ENCODE measurements around the gene PDXP.

PDXP gene

GRCh38 chr22:37629928-37630327, 28.6 kb upstream of the PDXP start:
- DNase-seq: no peak

GRCh38 chr22:37630839-37631435, 27.6 kb upstream of the PDXP start:
- DNase-seq: no peak

GRCh38 chr22:37631448-37632173, 26.9 kb upstream of the PDXP start:
- DNase-seq: no peak

- DNase-seq: no peak
Measured at GRCh38 chr22:37632174-37633088, 26.1 kb upstream of the PDXP start.

GRCh38 chr22:37633089-37633624, 25.4 kb upstream of the PDXP start:
- no peak for DNase-seq

- peak; percentile 81 for DNase-seq
Measured at GRCh38 chr22:37633625-37634416, 24.7 kb upstream of the PDXP start.

- DNase-seq: peak; percentile 38
Measured at GRCh38 chr22:37634417-37634924, 24.1 kb upstream of the PDXP start.

GRCh38 chr22:37635157-37635556, 23.4 kb upstream of the PDXP start:
- no peak for DNase-seq

GRCh38 chr22:37636186-37636948, 22.2 kb upstream of the PDXP start:
- peak; percentile 32 for DNase-seq

- no peak for DNase-seq
Measured at GRCh38 chr22:37636949-37637273, 21.6 kb upstream of the PDXP start.

- DNase-seq: peak; percentile 45
Measured at GRCh38 chr22:37638391-37639069, 20.0 kb upstream of the PDXP start.

- DNase-seq: peak; percentile 71
Measured at GRCh38 chr22:37639070-37639760, 19.3 kb upstream of the PDXP start, which contains the start of gene SH3BP1. Gene SH3BP1 (plus strand): TSS chr22:37639669. CDS start chr22:37639788, 119 bp downstream.

- peak; percentile 60 for DNase-seq
Measured at GRCh38 chr22:37639771-37640590, 18.5 kb upstream of the PDXP start.

GRCh38 chr22:37640591-37641560, 17.6 kb upstream of the PDXP start:
- no peak for DNase-seq

GRCh38 chr22:37641561-37641949, 17.0 kb upstream of the PDXP start:
- no peak for DNase-seq

GRCh38 chr22:37643225-37643847, 15.2 kb upstream of the PDXP start:
- DNase-seq: peak; percentile 85

GRCh38 chr22:37647317-37647716, 11.2 kb upstream of the PDXP start:
- no peak for DNase-seq

- DNase-seq: no peak
Measured at GRCh38 chr22:37647928-37648327, 10.6 kb upstream of the PDXP start.
